GM10847 (cell line): ENCODE measurements around the gene DDX19B.
A peak's percentile ranks its signal among the peaks of the same experiment; 100 is the strongest.

Experiments
- POLR2A ChIP-seq: IDR thresholded peaks from 2 replicates; pipeline ENCODE4 v1.6.1; 2011; ENCODE audit not compliant: insufficient read length; ENCODE audit errors: extremely low read depth

DDX19B gene

DNA sequence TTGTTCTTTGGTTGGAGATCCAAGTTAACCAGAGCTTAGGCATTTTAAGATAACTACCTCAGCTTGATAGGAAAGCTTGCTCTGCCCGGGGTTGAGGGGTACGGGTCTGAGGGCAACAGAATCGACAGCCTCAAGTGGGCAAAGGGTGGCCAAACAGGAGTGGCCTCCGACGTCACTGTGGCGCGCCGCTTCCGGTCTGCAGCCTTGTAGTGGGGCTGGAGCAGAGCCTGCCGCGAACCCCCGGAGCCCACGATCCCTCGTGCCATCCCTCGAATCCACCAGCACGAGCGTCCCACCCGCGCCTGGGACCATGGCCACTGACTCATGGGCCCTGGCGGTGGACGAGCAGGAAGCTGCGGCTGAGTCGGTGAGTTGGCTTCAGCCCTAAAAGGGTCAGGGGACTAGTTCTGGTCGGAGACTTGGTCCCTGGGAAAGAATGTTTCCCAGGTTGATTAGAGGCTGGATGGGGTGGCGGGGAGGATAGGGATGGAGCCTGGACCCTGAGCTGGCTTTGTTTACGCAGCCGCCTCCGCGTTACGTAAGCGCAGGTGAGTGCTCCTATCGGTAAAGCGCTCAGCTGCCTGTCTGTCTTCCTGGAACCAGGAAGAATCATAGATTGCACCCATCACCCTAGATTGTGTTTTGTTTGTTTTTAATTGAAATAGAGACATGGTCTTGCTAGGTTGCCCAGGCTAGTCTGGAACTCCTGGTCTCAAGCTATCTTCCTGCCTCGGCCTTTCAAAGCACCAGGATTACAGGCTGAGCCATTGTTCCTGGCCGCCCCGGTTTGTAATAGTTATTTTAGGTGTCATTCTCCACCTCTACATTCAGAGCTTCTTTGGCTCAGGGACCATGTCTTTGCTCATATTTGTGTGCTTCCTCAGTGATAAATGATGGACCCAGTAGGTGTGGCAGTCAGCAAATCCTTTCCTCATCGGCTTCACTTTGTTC lies at the start of gene DDX19B:
Gene DDX19B (plus strand): TSS at position 199 of the 951 bp plus-strand sequence. CDS start 112 bp downstream, at position 311.
- peak; percentile 82 for TF ChIP-seq POLR2A

DNA sequence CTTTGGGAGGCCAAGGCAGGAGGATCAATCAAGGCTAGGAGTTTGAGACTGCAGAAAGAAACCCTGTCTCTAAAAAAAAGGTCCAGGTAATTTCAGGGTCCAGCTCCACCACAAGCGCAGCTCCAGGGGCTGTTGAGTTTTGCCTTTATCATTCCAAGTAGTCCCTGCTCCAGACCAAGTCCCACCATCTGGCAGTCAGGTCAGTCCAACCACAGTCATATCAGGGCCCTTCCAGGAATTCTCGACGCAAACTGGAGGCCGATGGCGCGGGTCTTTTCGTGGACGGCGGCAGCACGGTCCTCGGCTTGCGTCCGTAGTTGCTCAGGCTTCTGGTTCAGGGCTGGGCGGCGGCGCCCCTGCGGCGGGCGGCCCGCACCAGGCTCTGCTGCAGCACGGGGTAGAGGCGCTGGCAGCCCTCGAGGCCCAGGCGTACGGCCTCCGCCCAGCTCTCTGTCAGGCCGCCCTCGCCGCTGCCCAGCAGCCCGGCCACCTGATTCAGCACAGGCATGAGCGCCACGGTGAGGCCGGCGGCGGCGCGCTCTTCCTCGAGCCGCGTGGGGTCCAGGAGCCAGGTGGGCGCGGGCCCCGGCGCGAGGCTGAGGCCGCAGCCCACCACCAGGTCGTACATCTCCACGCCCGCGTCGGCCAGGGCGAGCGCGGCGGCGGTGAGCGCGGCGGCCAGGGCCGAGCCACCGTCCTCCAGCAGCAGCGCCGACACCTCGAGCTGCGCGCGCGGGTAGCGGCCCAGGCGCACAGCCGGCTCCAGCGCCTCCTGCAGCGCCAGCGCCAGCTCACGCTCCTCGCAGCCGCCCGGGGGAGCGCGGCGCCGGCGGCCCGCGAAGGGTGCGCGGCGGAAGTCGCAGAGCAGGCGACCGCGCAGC lies 48.0 kb upstream of the DDX19B start:
- no peak for TF ChIP-seq POLR2A

DNA sequence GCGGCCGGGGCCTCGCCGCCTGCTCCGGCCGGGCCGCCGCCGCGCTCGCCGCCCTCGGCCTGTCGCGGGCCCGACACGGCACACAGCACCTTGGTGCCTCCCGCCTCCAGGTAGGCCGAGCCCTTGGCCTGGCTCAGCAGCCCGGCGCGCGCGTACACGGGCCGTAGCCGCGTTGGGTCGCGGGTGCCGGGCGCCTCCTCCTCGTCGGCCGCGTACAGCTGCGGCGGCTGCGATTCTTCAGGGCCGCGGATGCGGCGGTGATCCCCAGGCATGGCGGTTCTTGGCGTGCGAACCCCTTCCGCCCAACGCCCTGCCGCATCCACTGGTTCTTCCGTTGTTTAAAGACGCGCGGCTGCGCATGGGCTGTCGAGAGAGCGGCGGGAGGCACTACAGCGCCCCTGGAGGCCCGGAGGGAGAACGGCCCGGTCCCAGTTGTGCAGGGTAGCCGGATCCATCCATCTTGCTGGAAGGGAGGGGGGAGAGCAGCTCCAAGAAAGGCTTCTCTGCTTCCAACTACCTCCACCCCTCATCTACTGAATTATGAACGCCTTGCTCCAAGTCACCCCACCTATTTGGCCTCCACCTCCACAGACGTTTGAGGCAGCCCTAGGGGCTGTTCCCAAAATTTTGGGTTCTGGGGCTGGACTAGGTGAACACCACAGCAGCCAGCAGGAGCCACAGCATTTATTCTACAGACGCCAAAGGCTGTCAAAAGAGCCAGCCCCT lies 47.2 kb upstream of the DDX19B start, which contains the start of gene EXOSC6:
Gene EXOSC6 (minus strand): TSS at position 312 of the 726 bp plus-strand sequence. CDS start 40 bp downstream, at position 272.
- TF ChIP-seq POLR2A = peak; percentile 89

DNA sequence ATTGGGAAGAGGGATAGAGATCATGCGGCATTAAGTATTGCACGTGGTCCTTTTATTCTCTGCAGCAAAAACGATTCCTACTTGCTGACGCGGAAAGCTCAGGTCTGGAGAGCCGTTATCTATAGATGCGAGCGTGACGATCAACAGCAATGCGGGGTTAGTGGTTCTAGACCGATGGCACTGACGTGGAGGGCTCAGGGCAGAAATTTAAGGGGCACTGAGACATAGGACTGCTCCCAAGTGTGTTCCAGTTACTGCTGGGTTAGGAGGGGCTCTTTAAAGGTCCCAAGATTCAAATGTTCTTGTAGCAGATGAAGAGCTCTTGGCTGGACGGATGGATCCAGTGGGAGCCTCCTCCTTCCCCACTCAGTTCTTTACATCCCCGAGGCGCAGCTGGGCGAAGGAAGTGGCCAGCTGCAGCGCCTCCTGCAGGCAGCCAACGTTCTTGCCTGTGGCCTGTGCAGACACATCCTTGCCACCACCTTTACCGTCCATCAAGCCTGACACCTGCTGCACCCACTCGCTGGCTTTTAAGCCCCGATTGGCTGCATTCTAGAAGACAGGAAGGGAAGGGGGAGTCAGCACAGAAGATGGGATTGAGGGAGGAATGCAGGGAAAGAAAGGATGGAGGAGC lies 46.5 kb upstream of the DDX19B start:
- TF ChIP-seq POLR2A = no peak

DNA sequence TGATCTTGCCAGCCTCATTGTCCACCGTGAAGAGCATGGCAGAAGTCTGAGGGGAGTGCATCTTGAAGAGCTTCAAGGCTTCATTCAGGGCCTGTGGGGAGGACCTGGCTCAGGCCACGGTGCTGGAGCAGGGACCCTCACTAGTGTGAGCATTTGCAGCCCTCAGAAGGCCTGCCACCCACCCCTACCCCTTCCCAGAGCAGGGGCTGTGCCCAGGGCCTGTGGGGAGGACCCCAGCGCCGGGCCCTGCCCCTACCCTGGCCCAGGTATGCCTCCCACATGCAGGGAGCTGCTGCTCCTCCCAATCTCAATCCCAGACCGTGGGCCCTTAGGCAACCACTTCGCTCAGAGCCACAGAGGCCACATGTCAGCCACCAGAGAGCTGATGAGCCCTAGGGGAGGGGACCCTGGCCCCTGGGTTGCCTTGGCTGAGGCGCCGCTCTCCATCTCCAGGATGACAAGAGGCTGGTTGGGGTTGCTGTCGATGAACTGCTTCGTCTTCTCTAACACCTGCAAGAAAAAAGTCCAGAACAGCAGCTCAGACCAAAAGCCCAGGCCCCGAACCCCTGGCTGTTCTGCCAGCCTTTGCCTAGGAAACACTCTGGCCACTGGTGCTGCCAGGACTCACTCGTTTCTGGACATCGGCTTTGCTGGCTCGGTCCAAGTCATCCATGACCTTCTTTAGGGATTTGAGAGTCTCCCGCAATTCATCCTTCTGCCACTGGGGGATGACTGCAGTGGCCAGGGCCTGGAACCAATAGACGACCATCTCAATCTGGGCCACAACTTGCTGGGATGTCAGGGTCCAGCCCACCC lies 45.5 kb upstream of the DDX19B start:
- TF ChIP-seq POLR2A = no peak

DNA sequence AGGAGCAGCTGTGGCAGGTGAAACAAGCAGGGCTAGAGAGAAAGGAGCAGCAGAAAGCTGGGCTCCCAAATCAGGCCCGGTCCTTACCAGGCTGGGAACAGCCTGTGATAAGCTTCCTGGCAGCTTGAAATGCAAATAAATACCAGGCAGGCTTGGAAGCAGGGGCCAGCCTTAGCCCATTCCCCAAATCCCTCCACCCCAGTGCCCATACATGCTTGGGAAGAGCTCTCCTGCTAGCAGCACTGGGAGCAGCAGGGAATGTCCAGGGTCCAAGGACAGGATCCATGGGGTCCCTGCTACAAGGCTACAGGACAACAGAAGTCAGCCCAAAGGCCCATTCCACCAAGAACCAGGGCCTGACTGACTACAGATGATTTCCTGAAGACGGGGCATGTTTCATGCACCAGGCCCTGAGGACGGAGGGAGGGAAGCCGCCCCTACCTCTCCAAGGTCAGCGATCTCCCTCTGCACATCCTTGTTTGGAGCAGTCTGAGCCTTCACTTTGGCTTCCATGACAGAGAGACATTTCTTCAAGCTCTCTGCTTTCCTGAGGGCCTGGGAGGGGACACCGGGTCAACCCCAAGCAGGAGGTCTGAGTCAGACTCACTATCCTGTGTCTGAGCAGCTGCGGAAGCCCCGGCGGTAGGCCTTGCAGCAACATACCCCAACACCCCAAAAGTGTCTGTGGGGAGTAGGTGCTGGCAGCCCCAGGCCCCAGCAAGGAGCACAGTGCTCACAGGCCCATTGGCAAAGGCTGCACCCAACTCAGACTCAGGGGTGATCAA lies 44.6 kb upstream of the DDX19B start:
- no peak for TF ChIP-seq POLR2A

DNA sequence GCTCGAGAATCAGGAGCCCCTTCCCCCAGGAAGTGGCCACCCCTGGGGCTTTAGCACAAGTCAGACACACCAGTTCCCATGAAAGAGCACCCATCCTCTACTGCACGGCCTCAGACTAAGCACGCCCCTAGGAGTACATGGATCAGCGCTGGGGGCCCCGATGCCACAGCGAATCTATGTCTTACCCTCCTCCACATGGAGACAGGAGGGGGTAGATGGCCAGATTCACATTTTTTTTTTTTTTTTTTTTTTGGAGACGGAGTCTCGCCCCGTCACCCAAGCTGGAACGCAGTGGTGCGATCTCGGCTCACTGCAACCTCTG lies 44.1 kb upstream of the DDX19B start:
- no peak for TF ChIP-seq POLR2A

DNA sequence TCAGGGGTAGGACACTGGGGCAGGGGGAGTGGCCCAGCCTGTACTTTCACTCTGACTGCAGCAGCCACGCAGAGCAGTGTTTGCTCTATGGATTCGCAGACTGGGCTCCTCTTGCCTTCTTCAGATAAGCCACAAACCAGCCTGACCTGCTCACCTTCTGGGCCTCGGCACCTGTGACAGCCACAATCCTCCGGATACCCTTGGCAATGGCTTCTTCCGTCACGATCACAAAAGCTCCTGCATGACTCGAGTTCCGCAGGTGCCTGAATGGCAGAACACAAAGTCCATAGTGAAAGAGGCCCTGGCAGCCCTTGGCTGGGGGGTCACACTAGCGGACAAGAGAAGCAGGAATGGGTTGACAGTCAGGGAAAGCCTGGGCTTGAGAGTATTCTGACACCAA lies 43.4 kb upstream of the DDX19B start:
- TF ChIP-seq POLR2A = no peak

DNA sequence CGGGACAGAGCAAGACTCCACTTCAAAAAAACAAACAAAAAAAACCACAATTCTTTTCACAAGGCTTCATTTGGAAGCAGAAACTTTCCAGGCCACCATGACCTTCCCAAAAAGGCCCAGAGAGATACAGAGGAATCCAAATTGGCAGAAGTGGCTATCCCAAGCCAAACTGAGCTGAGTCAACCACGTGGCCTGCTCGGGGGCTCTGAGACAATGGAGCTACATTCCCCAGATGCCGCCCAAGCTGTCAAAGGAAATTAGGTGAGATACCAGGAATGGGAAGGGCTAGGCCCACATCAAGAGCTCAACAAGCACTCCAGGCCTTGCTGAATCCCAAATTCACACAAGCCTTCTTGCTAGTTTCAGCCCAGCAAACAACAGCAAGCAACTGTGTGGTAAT lies 41.6 kb upstream of the DDX19B start:
- TF ChIP-seq POLR2A = no peak

DNA sequence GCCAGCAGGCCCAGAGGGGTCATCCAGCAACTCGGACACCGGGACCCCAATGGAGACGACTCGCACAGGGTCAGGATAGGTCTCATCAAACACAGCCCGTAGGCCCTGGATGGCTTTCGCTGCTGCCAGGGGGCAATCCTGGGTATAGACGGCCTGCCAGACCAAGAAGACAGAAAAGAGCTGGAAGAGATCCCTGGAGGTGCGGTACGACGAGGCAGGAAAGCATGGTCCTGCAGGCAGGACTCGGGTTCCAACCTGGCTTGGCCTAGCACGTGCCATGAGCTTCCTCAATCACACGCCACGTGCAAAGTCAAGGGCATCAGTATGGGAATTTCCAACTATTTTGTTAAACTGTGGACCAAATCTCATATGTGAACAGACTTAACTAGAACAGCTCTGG lies 40.9 kb upstream of the DDX19B start:
- no peak for TF ChIP-seq POLR2A

DNA sequence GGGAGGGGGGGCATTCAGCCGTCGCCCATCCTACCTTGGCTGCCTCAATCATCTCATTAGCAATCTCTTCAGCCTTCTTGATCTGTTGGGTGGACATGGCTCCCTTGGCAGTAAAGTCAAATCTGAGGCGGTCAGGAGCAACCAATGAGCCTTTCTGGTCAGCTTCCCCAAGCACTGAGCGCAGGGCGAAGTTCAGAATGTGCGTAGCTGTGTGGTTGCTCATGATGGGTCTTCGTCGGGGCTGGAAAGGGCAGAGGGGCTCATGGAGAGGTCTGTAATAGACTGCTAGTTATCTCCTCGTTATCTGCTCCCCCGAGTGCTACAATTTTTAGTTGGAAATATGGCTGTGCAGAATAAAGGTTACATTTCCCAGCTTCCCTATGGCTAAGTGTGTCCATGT lies 40.0 kb upstream of the DDX19B start:
- no peak for TF ChIP-seq POLR2A

DNA sequence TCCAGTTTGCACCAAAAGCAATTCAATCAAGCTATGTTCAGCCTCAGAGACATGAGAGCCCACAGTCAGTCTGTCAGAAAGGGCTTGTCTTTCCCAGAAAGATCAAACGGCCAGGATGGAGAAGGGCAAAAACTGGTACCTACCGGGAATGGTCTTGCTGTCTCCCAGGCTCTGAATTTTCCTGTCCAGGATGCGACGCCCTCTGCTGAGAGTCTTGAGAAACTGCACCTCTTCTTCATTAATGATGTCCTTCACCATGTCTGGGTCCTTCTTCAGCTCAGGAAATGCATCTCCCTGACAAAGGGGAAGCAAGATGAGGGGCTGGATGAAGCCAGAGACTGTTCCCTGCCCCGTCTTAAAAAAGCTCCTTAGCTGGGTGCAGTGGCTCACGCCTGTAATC lies 31.5 kb upstream of the DDX19B start:
- TF ChIP-seq POLR2A = no peak

DNA sequence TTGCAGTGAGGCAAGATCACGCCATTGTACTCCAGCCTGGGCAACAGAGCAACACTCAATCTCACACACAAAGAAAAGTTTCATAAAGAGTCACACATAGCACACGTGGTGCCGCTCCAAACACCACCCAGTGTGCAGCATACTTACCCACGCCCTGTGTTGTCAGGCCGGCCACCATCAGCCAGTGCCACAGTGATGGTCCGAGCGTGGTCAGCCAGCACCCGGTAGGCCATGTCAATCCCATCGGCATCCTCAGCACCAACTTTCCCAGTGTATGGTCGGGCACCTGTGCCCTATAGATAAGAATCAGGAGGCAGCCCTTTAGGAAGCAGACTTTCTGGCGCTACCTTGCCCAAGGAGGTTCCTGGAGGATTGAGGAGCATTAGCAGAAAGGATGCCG lies 29.5 kb upstream of the DDX19B start:
- no peak for TF ChIP-seq POLR2A
